H9 (cell line): ENCODE results near the gene TREM2. TPM values are rescaled to one million over a fixed set of nuclear protein-coding genes. Genes with fewer than 3 reads are reported as not detected.

Experiments
- DNase-seq: peaks from one replicate; pipeline ENCODE4 v3.0.0-alpha.2; 2017
- H2AFZ ChIP-seq: one replicate; pipeline ENCODE4 v1.6.1; 2013; ENCODE audit warnings: mild to moderate bottlenecking, low read length, control low read depth, moderate library complexity
- H2AK5ac ChIP-seq: 2 replicates; pipeline ENCODE4 v1.6.1; 2013; ENCODE audit warnings: low read length, control low read depth, mixed read lengths; ENCODE audit not compliant: insufficient read length
- H2BK120ac ChIP-seq: one replicate; pipeline ENCODE4 v1.6.1; 2013; ENCODE audit warnings: low read depth, mild to moderate bottlenecking, low read length, control low read depth, inconsistent platforms; ENCODE audit not compliant: poor library complexity, severe bottlenecking
- H2BK12ac ChIP-seq: 2 replicates; pipeline ENCODE4 v1.6.1; 2013; ENCODE audit warnings: low read length, control low read depth, mixed read lengths, low read depth; ENCODE audit not compliant: insufficient read length
- H2BK15ac ChIP-seq: 2 replicates; pipeline ENCODE4 v1.6.1; 2013; ENCODE audit warnings: low read depth, low read length, control low read depth
- H2BK20ac ChIP-seq: one replicate; pipeline ENCODE4 v1.6.1; 2013; ENCODE audit warnings: low read depth, mild to moderate bottlenecking, low read length, control low read depth, inconsistent platforms; ENCODE audit not compliant: poor library complexity, severe bottlenecking
- H2BK5ac ChIP-seq: 2 replicates; pipeline ENCODE4 v1.6.1; 2013; ENCODE audit warnings: low read length, control low read depth, mixed read lengths; ENCODE audit not compliant: insufficient read length
- H3K14ac ChIP-seq: 2 replicates; pipeline ENCODE4 v1.6.1; 2013; ENCODE audit warnings: low read length, control low read depth; ENCODE audit not compliant: insufficient read depth
- H3K18ac ChIP-seq: 2 replicates; pipeline ENCODE4 v1.6.1; 2013; ENCODE audit warnings: low read depth, mild to moderate bottlenecking, mixed read lengths, low read length, control low read depth; ENCODE audit not compliant: insufficient read length
- H3K23ac ChIP-seq: 2 replicates; pipeline ENCODE4 v1.6.1; 2013; ENCODE audit warnings: low read length, control low read depth, mixed read lengths, low read depth; ENCODE audit not compliant: insufficient read length
- H3K23me2 ChIP-seq: 2 replicates; pipeline ENCODE4 v1.6.1; 2013; ENCODE audit warnings: low read depth, mild to moderate bottlenecking, mixed read lengths, low read length, control low read depth; ENCODE audit not compliant: insufficient read length, poor library complexity, severe bottlenecking
- H3K27ac ChIP-seq: 2 replicates; pipeline ENCODE4 v1.5.1; 2013; ENCODE audit warnings: low read length, control low read depth, mixed read lengths, low read depth; ENCODE audit not compliant: insufficient read length
- H3K27me3 ChIP-seq: 2 replicates; pipeline ENCODE4 v1.6.1; 2013; ENCODE audit warnings: low read length, control low read depth, inconsistent platforms; ENCODE audit not compliant: insufficient read depth
- H3K4ac ChIP-seq: 2 replicates; pipeline ENCODE4 v1.6.1; 2013; ENCODE audit warnings: low read depth, mild to moderate bottlenecking, control low read depth, inconsistent platforms, low read length, moderate library complexity
- H3K4me1 ChIP-seq: 2 replicates; pipeline ENCODE4 v1.6.1; 2013; ENCODE audit warnings: low read length, control low read depth, inconsistent platforms; ENCODE audit not compliant: insufficient read depth
- H3K4me2 ChIP-seq: 2 replicates; pipeline ENCODE4 v1.6.1; 2013; ENCODE audit warnings: low read length, control low read depth, mixed read lengths; ENCODE audit not compliant: insufficient read length, insufficient read depth
- H3K56ac ChIP-seq: 2 replicates; pipeline ENCODE4 v1.6.1; 2013; ENCODE audit warnings: low read depth, mild to moderate bottlenecking, mixed read lengths, low read length, control low read depth; ENCODE audit not compliant: insufficient read length
- H3K79me1 ChIP-seq: 2 replicates; pipeline ENCODE4 v1.6.1; 2013; ENCODE audit warnings: low read depth, mild to moderate bottlenecking, moderate library complexity, low read length, control low read depth, inconsistent platforms; ENCODE audit not compliant: insufficient read depth, poor library complexity, severe bottlenecking
- H3K79me2 ChIP-seq: 2 replicates; pipeline ENCODE4 v1.6.1; 2013; ENCODE audit warnings: low read length, control low read depth, inconsistent platforms; ENCODE audit not compliant: insufficient read depth
- H3K9ac ChIP-seq: 2 replicates; pipeline ENCODE4 v1.6.1; 2013; ENCODE audit warnings: low read length, control low read depth, mixed read lengths; ENCODE audit not compliant: insufficient read length; ENCODE audit errors: extremely low read depth
- H3K9me3 ChIP-seq: one replicate; pipeline ENCODE4 v1.6.1; 2013; ENCODE audit warnings: low read depth, low read length, inconsistent platforms; ENCODE audit not compliant: control insufficient read depth
- H3T11ph ChIP-seq: one replicate; pipeline ENCODE4 v1.6.1; 2013; ENCODE audit warnings: mild to moderate bottlenecking, low read length, control low read depth, inconsistent platforms
- H4K20me1 ChIP-seq: one replicate; pipeline ENCODE4 v1.6.1; 2013; ENCODE audit not compliant: control insufficient read depth, insufficient read length, insufficient read depth
- H4K5ac ChIP-seq: 2 replicates; pipeline ENCODE4 v1.6.1; 2013; ENCODE audit warnings: low read depth, mild to moderate bottlenecking, mixed read lengths, low read length, control low read depth; ENCODE audit not compliant: insufficient read length
- H4K8ac ChIP-seq: replicated peaks from 2 replicates; pipeline ENCODE4 v1.6.1; 2013; ENCODE audit warnings: low read length, control low read depth, mixed read lengths, low read depth; ENCODE audit not compliant: insufficient read length
- H4K91ac ChIP-seq: 2 replicates; pipeline ENCODE4 v1.6.1; 2013; ENCODE audit warnings: low read depth, mild to moderate bottlenecking, moderate library complexity, mixed read lengths, low read length, control low read depth; ENCODE audit not compliant: insufficient read length
- H3K27ac Mint-ChIP-seq, 3 experiments: 2 replicates in 2 of 3; 3 replicates in 1 of 3; pipeline ENCODE4 v1.8.0; 2020 to 2021; ENCODE audit warnings: mixed read lengths in 3 of 3, mild to moderate bottlenecking in 1 of 3, moderate library complexity in 1 of 3
- H3K27me3 Mint-ChIP-seq: 2 replicates; pipeline ENCODE4 v1.8.0; 2021; ENCODE audit warnings: low read depth, mild to moderate bottlenecking, moderate library complexity, mixed read lengths
- H3K36me3 Mint-ChIP-seq, 3 experiments: 2 replicates in 2 of 3; 3 replicates in 1 of 3; pipeline ENCODE4 v1.8.0; 2020 to 2021; ENCODE audit warnings: low read depth in 3 of 3, mixed read lengths in 3 of 3; ENCODE audit not compliant: insufficient read depth in 1 of 3
- H3K4me1 Mint-ChIP-seq, 2 experiments: 2 replicates each; pipeline ENCODE4 v1.8.0; 2020; ENCODE audit warnings: mixed read lengths in 2 of 2
- H3K4me3 Mint-ChIP-seq, 2 experiments: 2 replicates in 1 of 2; 3 replicates in 1 of 2; pipeline ENCODE4 v1.8.0; 2020 to 2021; ENCODE audit warnings: mild to moderate bottlenecking in 2 of 2, mixed read lengths in 2 of 2, moderate library complexity in 1 of 2
- H3K9me3 Mint-ChIP-seq, 2 experiments: 2 replicates in 1 of 2; 3 replicates in 1 of 2; pipeline ENCODE4 v1.8.0; 2020; ENCODE audit warnings: mild to moderate bottlenecking in 2 of 2, mixed read lengths in 2 of 2, moderate library complexity in 1 of 2
- CTCF ChIP-seq: fragments of 200-600 bp; sonication (generic); conservative IDR thresholded peaks from 3 replicates; pipeline ENCODE4 v1.8.0; 2021; ENCODE audit warnings: antibody characterized with exemption, mild to moderate bottlenecking
- WGBS: extraction: QIAGEN DNeasy Blood & Tissue Kit; methylation state at CpG from one replicate; pipeline ENCODE4 v1.1.7; 2013; ENCODE audit warnings: missing lambda C conversion rate, low lambda C conversion rate, mixed read lengths; ENCODE audit not compliant: insufficient read length; ENCODE audit errors: extremely low coverage; 5-methylcytosine and 5-hydroxymethylcytosine counted together
- total RNA-seq: library from RNA; stranded (reverse); gene quantifications from 2 replicates; pipeline ENCODE4 v1.2.1, GENCODE V29; 2021

Gene TREM2
- total RNA-seq, 1 experiment from 2014 or later: 0.31 TPM

- Histone ChIP-seq H3K27ac (no peak overlapping the region), H3K23ac (no peak overlapping the region)
- H3K4me1 Mint-ChIP-seq: peaks cover 27 to 29% of the 10 kb centered on the region in 2 experiments
These were observed 9.0 kb upstream of the TREM2 start for GRCh38 chr6:41171908-41172307.

More at GRCh38 chr6:41171908-41172307, 9.0 kb upstream of the TREM2 start:
- Histone ChIP-seq H2BK12ac (no peak overlapping the region), H2BK5ac (no peak overlapping the region), H2AFZ (no peak overlapping the region), H3K4me1 (peaks cover 4% of the 10 kb centered on the region; the same call in 1 of the 2 replicates), H3K56ac (no peak overlapping the region), H3K4ac (no peak overlapping the region), H2BK20ac (no peak overlapping the region), H2BK15ac (no peak overlapping the region), H3K9ac (no peak overlapping the region), H3K14ac (no peak overlapping the region), H4K20me1 (no peaks in the 10 kb centered on the region), H3T11ph (no peak overlapping the region), H3K23me2 (no peaks in the 10 kb centered on the region), H3K27me3 (no peaks in the 10 kb centered on the region), H2AK5ac (no peak overlapping the region), H3K79me1 (no peaks in the 10 kb centered on the region), H4K91ac (no peak overlapping the region), H3K79me2 (no peaks in the 10 kb centered on the region), H3K9me3 (no peaks in the 10 kb centered on the region), H3K18ac (no peak overlapping the region), H4K8ac (no peak overlapping the region), H3K4me2 (no peak overlapping the region), H2BK120ac (no peak overlapping the region), H4K5ac (no peak overlapping the region)
- TF ChIP-seq CTCF: no peak; the same call in 2 of the 3 replicates
- peaks cover 6% of the 10 kb centered on the region for H3K27me3 Mint-ChIP-seq
- no peak overlapping the region for H3K4me3 Mint-ChIP-seq
- peak overlapping the region in 2 of 3 experiments; percentile 81 to 98; a peak in 5 of 7 replicates for H3K27ac Mint-ChIP-seq
- H3K9me3 Mint-ChIP-seq: peaks cover 6 to 9% of the 10 kb centered on the region in 2 experiments; a peak in 4 of 5 replicates
- H3K36me3 Mint-ChIP-seq: peaks cover 0 to 8% (median 2%) of the 10 kb centered on the region in 3 experiments; a peak in 3 of 7 replicates
- no CpG with 5 or more reads among the region's 3 CpGs for WGBS
- DNase-seq: peak; percentile 47
